A673 (cell line): ENCODE measurements around the gene ADH1A.
"Not testable (repeated sequence)": the region's sequence is repeated elsewhere in the genome, so short reads cannot be mapped to it uniquely, and the experiment has no call there.

Experiments used
- EZH2 ChIP-seq: fragments of 200-600 bp; sonication (generic); IDR thresholded peaks from 2 replicates; pipeline ENCODE4 v1.6.1; 2017; ENCODE audit warnings: borderline replicate concordance, low read depth, mild to moderate bottlenecking, mixed read lengths, antibody characterized with exemption, low read length; ENCODE audit not compliant: poor library complexity, severe bottlenecking
- TF ChIP-seq, protein P1 (sequence below): fragments of 300-800, 200-600 bp; sonication (generic); conservative IDR thresholded peaks from 2 replicates; pipeline ENCODE4 v1.5.1; 2017; ENCODE audit warnings: low read depth, mild to moderate bottlenecking, antibody characterized with exemption, low read length, moderate library complexity, mixed read lengths

GRCh38 chr4:99233397-99233796, 57.4 kb downstream of the ADH1A start:
- not testable (repeated sequence) for TF ChIP-seq EZH2
- TF ChIP-seq, protein P1, sequence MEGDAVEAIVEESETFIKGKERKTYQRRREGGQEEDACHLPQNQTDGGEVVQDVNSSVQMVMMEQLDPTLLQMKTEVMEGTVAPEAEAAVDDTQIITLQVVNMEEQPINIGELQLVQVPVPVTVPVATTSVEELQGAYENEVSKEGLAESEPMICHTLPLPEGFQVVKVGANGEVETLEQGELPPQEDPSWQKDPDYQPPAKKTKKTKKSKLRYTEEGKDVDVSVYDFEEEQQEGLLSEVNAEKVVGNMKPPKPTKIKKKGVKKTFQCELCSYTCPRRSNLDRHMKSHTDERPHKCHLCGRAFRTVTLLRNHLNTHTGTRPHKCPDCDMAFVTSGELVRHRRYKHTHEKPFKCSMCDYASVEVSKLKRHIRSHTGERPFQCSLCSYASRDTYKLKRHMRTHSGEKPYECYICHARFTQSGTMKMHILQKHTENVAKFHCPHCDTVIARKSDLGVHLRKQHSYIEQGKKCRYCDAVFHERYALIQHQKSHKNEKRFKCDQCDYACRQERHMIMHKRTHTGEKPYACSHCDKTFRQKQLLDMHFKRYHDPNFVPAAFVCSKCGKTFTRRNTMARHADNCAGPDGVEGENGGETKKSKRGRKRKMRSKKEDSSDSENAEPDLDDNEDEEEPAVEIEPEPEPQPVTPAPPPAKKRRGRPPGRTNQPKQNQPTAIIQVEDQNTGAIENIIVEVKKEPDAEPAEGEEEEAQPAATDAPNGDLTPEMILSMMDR, result not testable (repeated sequence)
